ENCODE measurements around the gene GALNT16.

- no peak for TF ChIP-seq CTCF (IDR thresholded peaks at IDR 0.05; ENCODE audit: insufficient read depth, low read length)
- TF ChIP-seq POLR2AphosphoS5 (IDR thresholded peaks at IDR 0.05; ENCODE audit: low read depth): no peak
- no peak for TF ChIP-seq SPI1 (IDR thresholded peaks at IDR 0.05; ENCODE audit: borderline replicate concordance, low read depth)
Measured at GRCh38 chr14:69404478-69404877, 144.5 kb downstream of the GALNT16 start.
